ENCODE measurements around the gene TOM1. TPM values are rescaled to one million over a fixed set of nuclear protein-coding genes. Genes with fewer than 3 reads are reported as not detected.

The TOM1 gene
- polyA plus RNA-seq, 1 of the 3 experiments (the other 2 are of a cell fraction): 26.9 TPM

DNA sequence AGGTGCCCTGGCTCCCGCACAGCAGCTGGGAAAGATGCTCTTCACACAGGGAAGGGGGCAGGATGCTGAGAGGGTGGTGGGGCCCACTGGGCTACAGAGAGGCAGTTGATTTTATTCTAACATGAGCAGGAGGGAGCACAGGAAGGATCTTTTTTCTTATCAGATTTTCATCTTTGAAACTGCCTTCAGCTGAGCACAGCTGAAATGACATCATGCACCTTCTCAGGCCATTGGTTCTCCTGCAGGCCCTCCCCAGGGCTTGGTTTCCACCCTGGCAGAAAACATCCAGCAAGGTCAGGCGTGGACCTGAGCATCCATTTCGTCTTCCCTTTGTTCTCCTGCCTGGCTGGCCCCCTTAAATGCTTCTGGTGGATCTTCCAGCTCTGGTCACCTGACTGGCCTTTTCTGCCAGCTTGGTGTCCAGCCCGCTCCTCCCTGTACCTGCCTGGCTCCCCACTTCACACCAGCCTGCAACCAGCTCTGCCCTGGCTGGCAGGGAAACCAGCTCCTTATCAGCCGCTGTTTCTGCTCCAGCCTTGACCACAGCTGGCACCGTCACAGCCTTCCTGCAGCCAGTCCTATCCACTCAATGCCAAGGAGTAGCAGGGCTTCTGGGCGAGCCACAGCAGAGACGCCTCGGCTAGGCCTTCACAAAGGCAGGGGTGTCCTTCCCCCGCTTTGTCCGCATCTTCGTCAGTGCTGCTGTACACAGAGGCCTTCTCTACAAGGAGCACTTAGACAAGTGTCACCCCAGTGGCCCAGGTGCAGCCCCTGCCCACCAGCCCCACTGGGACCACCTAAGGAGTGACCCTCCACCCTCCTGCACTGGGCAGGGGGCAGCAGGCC lies 36.5 kb downstream of the TOM1 start:
- H3K9me3 ChIP-seq: no peaks in the 10 kb centered on the region
- 86% methylated on average over 10 of the region's 12 CpGs for WGBS (ENCODE audit: low lambda C conversion rate)

GRCh38 chr22:35337932-35338331 lies 38.2 kb downstream of the TOM1 start:
- POLR2A ChIA-PET: no interaction called here

More for the DNA sequence above, 36.5 kb downstream of the TOM1 start:
- H3K36me3 ChIP-seq (replicated peaks in 1 of 2; ENCODE audit: control insufficient read depth in 1 of 2, insufficient read depth in 2 of 2, low read length in 1 of 2): peaks cover 0 to 23% of the 10 kb centered on the region in 2 experiments
- H3K9ac ChIP-seq: no peak overlapping the region
- CTCF ChIA-PET: interaction anchor here (1.1 to 1.4 kb wide), 3 partner anchors 8 to 15 kb away, joined by 3 to 5 read pairs (median 4); no protein-coding TSS in a partner anchor
- POLR2A ChIA-PET: interaction anchor here (0.8 to 2.0 kb wide), 2 partner anchors 10 to 14 kb away, joined by 3 to 6 read pairs; no protein-coding TSS in a partner anchor
- peak; percentile 66 for DNase-seq
- no peak overlapping the region for H3K4me3 ChIP-seq (ENCODE audit: low read depth in 2 of 2, low read length in 1 of 2)
- no peaks in the 10 kb centered on the region for H3F3A ChIP-seq (replicated peaks; ENCODE audit: insufficient read depth)
- no peaks in the 10 kb centered on the region for H3K9me2 ChIP-seq
- H3K4me1 ChIP-seq (ENCODE audit: control insufficient read depth in 1 of 2, insufficient read depth in 2 of 2, low read depth in 1 of 2, low read length in 1 of 2): peaks cover 5 to 22% of the 10 kb centered on the region in 2 experiments; a peak in 2 of 4 replicates
- H3K27me3 ChIP-seq (ENCODE audit: insufficient read depth): no peaks in the 10 kb centered on the region
- no peak for TF ChIP-seq MXI1 (IDR thresholded peaks at IDR 0.05; ENCODE audit: low read depth, low read length)
- 0 out of 2 replicates have a peak, but pooled peaks have one; percentile 37 for TF ChIP-seq FOXJ3 (CRISPR knock-in tag; IDR thresholded peaks at IDR 0.05)
- no peak for TF ChIP-seq YY1 (IDR thresholded peaks at IDR 0.05; ENCODE audit: low read depth)
- TF ChIP-seq GABPA (IDR thresholded peaks at IDR 0.05; ENCODE audit: low read depth): no peak
- TF ChIP-seq RAD21 (IDR thresholded peaks at IDR 0.05; ENCODE audit: low read length): no peak
- H3K4me2 ChIP-seq: no peak overlapping the region
- no peak overlapping the region for H2AFZ ChIP-seq (ENCODE audit: low read depth)
- H3K27ac ChIP-seq (ENCODE audit: low read depth in 2 of 2, low read length in 1 of 2): peak overlapping the region in 1 of 2 experiments; percentile 51; a peak in 2 of 4 replicates
- H4K20me1 ChIP-seq (ENCODE audit: insufficient read depth): no peaks in the 10 kb centered on the region
- no peaks in the 10 kb centered on the region for H3K79me2 ChIP-seq (ENCODE audit: insufficient read depth)

More at GRCh38 chr22:35337932-35338331, 38.2 kb downstream of the TOM1 start:
- Histone ChIP-seq H3K27me3 (ENCODE audit: insufficient read depth) (no peaks in the 10 kb centered on the region), H3K27ac (ENCODE audit: low read depth in 2 of 2, low read length in 1 of 2) (no peak overlapping the region), H3K9me2 (no peaks in the 10 kb centered on the region), H3K79me2 (ENCODE audit: insufficient read depth) (no peaks in the 10 kb centered on the region), H3K4me1 (ENCODE audit: control insufficient read depth in 1 of 2, insufficient read depth in 2 of 2, low read depth in 1 of 2, low read length in 1 of 2) (peaks cover 5 to 22% of the 10 kb centered on the region in 2 experiments; a peak in 2 of 4 replicates), H3K4me2 (no peak overlapping the region), H3K4me3 (ENCODE audit: low read depth in 2 of 2, low read length in 1 of 2) (no peak overlapping the region), H3K9ac (no peak overlapping the region), H4K20me1 (ENCODE audit: insufficient read depth) (no peaks in the 10 kb centered on the region), H2AFZ (ENCODE audit: low read depth) (no peak overlapping the region), H3K36me3 (replicated peaks in 1 of 2; ENCODE audit: control insufficient read depth in 1 of 2, insufficient read depth in 2 of 2, low read length in 1 of 2) (peaks cover 0 to 14% of the 10 kb centered on the region in 2 experiments), H3K9me3 (no peaks in the 10 kb centered on the region), H3F3A (replicated peaks; ENCODE audit: insufficient read depth) (no peaks in the 10 kb centered on the region)
- DNase-seq: no peak
- WGBS (ENCODE audit: low lambda C conversion rate): 84% methylated on average over 4 of the region's 4 CpGs
- TF ChIP-seq RXRA (IDR thresholded peaks at IDR 0.05; ENCODE audit: borderline replicate concordance, low read depth): no peak
- no peak for TF ChIP-seq TAF1 (IDR thresholded peaks at IDR 0.05; ENCODE audit: borderline replicate concordance, low read depth, low read length)
- no peak for TF ChIP-seq RCOR1 (IDR thresholded peaks at IDR 0.05; ENCODE audit: low read length)
- TF ChIP-seq, protein P1, sequence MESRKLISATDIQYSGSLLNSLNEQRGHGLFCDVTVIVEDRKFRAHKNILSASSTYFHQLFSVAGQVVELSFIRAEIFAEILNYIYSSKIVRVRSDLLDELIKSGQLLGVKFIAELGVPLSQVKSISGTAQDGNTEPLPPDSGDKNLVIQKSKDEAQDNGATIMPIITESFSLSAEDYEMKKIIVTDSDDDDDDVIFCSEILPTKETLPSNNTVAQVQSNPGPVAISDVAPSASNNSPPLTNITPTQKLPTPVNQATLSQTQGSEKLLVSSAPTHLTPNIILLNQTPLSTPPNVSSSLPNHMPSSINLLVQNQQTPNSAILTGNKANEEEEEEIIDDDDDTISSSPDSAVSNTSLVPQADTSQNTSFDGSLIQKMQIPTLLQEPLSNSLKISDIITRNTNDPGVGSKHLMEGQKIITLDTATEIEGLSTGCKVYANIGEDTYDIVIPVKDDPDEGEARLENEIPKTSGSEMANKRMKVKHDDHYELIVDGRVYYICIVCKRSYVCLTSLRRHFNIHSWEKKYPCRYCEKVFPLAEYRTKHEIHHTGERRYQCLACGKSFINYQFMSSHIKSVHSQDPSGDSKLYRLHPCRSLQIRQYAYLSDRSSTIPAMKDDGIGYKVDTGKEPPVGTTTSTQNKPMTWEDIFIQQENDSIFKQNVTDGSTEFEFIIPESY (IDR thresholded peaks at IDR 0.05; ENCODE audit: borderline replicate concordance, low read depth): no peak
- no peak for TF ChIP-seq SMC3 (IDR thresholded peaks at IDR 0.05; ENCODE audit: low read depth, low read length)
- no peak for TF ChIP-seq MAX (IDR thresholded peaks at IDR 0.05; ENCODE audit: low read depth)
- TF ChIP-seq, protein P2, sequence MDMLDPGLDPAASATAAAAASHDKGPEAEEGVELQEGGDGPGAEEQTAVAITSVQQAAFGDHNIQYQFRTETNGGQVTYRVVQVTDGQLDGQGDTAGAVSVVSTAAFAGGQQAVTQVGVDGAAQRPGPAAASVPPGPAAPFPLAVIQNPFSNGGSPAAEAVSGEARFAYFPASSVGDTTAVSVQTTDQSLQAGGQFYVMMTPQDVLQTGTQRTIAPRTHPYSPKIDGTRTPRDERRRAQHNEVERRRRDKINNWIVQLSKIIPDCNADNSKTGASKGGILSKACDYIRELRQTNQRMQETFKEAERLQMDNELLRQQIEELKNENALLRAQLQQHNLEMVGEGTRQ (IDR thresholded peaks at IDR 0.05; ENCODE audit: borderline replicate concordance, low read depth, low read length): no peak
- no peak for TF ChIP-seq CTCF (IDR thresholded peaks at IDR 0.05)
- TF ChIP-seq USF1 (IDR thresholded peaks at IDR 0.05; ENCODE audit: borderline replicate concordance, low read depth): no peak
- no peak for TF ChIP-seq ELF1 (IDR thresholded peaks at IDR 0.05)
- TF ChIP-seq JUND (IDR thresholded peaks at IDR 0.05): no peak
- TF ChIP-seq IRF3 (IDR thresholded peaks at IDR 0.05; ENCODE audit: low read depth, low read length): no peak
- no peak for TF ChIP-seq SIN3A (IDR thresholded peaks at IDR 0.05; ENCODE audit: borderline replicate concordance, low read depth, low read length)
- TF ChIP-seq FOXJ3 (CRISPR knock-in tag; IDR thresholded peaks at IDR 0.05): no peak
- TF ChIP-seq GABPA (IDR thresholded peaks at IDR 0.05; ENCODE audit: low read depth): no peak
- CTCF ChIA-PET: interaction anchor here (0.8 to 1.7 kb wide), 3 partner anchors 12 to 786 kb away, joined by 3 to 5 read pairs (median 3); partner anchors contain the start of gene HMOX1

All from SK-N-SH (cell line).